Neural progenitor cell (in vitro differentiated cells): ENCODE data around the gene FTH1.

Experiments
- EZH2 ChIP-seq: fragments of 200-600 bp; sonication (generic); IDR thresholded peaks from 2 replicates; pipeline ENCODE4 v1.6.1; 2017; ENCODE audit warnings: antibody characterized with exemption, mild to moderate bottlenecking, moderate library complexity
- EZH2phosphoT487 ChIP-seq: fragments of 200-600 bp; sonication (generic); IDR thresholded peaks from 2 replicates; pipeline ENCODE4 v1.6.1; 2017; ENCODE audit warnings: antibody characterized with exemption
- TF ChIP-seq, protein P1 (sequence below): fragments of 200-600 bp; sonication (generic); IDR thresholded peaks from 2 replicates; pipeline ENCODE4 v1.5.1; 2017; ENCODE audit warnings: antibody characterized with exemption, mild to moderate bottlenecking

DNA sequence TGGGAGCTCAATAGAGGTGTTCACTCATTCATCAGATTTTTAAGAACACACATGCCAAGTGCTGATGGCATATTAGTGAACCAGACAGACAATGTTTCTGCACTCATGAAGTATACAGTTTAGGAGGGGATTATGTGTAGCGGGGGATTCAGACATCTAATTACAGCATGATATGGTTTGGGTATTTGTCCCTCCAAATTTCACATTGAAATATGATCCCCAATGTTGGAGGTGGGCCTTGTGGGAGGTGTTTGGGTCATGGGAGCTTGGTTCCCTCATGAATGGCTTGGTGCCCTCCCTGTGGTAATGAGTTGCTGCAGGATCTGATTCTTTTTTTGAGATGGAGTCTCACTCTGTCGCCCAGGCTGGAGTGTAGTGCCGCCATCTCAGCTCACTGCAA is 41.2 kb downstream of the FTH1 start:
- TF ChIP-seq, protein P1, sequence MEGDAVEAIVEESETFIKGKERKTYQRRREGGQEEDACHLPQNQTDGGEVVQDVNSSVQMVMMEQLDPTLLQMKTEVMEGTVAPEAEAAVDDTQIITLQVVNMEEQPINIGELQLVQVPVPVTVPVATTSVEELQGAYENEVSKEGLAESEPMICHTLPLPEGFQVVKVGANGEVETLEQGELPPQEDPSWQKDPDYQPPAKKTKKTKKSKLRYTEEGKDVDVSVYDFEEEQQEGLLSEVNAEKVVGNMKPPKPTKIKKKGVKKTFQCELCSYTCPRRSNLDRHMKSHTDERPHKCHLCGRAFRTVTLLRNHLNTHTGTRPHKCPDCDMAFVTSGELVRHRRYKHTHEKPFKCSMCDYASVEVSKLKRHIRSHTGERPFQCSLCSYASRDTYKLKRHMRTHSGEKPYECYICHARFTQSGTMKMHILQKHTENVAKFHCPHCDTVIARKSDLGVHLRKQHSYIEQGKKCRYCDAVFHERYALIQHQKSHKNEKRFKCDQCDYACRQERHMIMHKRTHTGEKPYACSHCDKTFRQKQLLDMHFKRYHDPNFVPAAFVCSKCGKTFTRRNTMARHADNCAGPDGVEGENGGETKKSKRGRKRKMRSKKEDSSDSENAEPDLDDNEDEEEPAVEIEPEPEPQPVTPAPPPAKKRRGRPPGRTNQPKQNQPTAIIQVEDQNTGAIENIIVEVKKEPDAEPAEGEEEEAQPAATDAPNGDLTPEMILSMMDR: no peak
- TF ChIP-seq EZH2: no peak
- TF ChIP-seq EZH2phosphoT487: no peak
